Astrocyte (in vitro differentiated cells and primary cell): ENCODE results near the gene MAGI1.

Experiments
- CTCF ChIP-seq: IDR thresholded peaks from 2 replicates; pipeline ENCODE4 v1.5.1; 2011; ENCODE audit warnings: low read depth, mild to moderate bottlenecking, inconsistent platforms, low read length, moderate library complexity; ENCODE audit not compliant: insufficient read depth
- EZH2 ChIP-seq: IDR thresholded peaks from 2 replicates; pipeline ENCODE4 v1.6.1; 2012; ENCODE audit warnings: mild to moderate bottlenecking, low read length, inconsistent platforms; ENCODE audit not compliant: insufficient read depth

DNA sequence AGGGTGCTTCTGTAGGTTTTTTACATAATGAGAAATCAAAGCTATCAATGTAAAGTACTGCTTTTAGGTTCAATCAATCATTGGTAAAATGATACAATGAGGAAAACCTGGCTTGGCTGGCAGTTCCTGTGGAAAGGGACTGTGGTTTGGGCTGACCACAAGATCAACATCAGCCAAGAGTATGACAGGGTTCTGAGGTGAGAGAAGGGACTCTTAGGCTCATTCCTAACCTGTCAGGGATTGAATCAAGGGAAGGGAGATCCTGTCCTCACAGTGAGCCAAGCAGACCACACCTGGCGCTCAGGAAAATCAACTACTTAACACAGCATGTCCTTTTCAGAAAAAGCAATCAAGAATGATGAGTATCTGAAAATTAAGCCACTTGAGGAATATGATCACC, 111.1 kb downstream of the MAGI1 start:
- TF ChIP-seq CTCF (no peak), EZH2 (no peak)
